LNCaP clone FGC (cell line): ENCODE measurements around the gene LAMA2.

Experiments used
- DNase-seq: peaks from one replicate; pipeline ENCODE4 v3.0.0-alpha.2; 2011; ENCODE audit warnings: low read depth
- H3K4me3 ChIP-seq: 2 replicates; pipeline ENCODE4 v1.5.1; 2011; ENCODE audit warnings: mild to moderate bottlenecking, low read depth, low read length, control low read depth
- TF ChIP-seq, protein P1 (sequence below): IDR thresholded peaks from 2 replicates; pipeline ENCODE4 v1.5.1; 2012; ENCODE audit warnings: mild to moderate bottlenecking; ENCODE audit not compliant: control insufficient read depth, insufficient read depth; ENCODE audit errors: extremely low read depth

LAMA2 gene

DNA sequence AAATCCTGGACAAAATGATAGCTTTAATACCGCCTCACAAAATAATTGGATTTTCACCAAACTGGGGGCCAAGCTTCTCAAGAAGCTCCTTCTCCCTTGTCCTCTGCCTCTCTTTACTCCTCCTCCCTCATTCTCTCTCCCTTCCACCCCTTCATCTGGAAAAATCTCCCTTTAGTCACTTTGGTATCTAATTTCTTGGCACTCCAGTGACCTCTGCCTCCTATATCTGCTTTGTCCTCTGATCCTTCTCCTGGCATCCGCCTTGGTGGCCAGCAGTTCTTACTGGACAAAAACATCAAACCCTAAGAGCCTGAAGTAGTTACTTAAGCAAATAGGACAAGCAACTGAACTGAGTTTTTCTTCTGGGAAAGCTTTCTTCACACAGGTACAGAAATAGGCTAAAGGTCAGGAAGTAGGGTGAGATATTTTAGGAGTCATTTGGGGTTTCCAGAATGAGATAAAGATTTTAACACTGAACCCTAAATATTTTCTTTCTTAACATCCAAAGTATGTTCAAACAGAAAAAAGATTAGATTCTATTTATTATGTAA lies 606.4 kb downstream of the LAMA2 start:
- no peak overlapping the region for H3K4me3 ChIP-seq
- TF ChIP-seq, protein P1, sequence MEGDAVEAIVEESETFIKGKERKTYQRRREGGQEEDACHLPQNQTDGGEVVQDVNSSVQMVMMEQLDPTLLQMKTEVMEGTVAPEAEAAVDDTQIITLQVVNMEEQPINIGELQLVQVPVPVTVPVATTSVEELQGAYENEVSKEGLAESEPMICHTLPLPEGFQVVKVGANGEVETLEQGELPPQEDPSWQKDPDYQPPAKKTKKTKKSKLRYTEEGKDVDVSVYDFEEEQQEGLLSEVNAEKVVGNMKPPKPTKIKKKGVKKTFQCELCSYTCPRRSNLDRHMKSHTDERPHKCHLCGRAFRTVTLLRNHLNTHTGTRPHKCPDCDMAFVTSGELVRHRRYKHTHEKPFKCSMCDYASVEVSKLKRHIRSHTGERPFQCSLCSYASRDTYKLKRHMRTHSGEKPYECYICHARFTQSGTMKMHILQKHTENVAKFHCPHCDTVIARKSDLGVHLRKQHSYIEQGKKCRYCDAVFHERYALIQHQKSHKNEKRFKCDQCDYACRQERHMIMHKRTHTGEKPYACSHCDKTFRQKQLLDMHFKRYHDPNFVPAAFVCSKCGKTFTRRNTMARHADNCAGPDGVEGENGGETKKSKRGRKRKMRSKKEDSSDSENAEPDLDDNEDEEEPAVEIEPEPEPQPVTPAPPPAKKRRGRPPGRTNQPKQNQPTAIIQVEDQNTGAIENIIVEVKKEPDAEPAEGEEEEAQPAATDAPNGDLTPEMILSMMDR, result no peak
- no peak for DNase-seq

DNA sequence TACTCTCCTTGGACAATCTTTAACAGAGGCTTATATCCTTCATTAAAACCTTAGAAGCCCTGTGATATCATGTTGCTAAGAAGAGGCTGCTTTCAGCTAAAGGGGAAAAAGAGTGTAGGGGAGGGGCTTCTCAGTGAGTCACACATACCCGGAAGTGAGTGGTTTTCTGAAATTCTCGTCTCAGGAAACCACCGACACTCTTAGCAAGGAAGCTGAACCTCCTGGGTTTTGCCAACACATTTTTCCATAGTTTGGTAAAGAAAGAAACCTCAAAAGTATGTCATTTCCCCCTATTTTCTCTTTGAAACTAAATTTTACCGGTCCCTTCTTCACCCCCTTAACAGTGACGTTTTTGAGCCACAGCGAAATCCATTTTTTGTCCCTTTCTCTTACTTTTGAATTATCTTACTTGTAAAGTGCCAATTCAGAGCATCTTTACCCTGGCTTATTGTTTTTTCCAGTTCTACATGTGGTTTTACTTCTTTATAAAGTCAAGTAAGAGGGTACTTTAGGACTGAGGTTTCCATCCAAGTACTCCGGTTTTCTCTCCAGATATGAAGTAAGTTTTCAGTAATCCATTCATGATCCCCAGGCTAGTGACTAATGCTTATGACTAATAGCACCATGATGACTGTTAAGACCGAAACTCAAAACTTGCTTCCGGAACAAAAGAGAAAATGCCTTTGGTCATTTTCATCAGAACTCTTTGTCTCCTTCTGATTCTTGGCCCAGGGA lies 607.8 kb downstream of the LAMA2 start:
- no peak overlapping the region for H3K4me3 ChIP-seq
- DNase-seq, result no peak
- TF ChIP-seq, protein P1, result no peak

DNA sequence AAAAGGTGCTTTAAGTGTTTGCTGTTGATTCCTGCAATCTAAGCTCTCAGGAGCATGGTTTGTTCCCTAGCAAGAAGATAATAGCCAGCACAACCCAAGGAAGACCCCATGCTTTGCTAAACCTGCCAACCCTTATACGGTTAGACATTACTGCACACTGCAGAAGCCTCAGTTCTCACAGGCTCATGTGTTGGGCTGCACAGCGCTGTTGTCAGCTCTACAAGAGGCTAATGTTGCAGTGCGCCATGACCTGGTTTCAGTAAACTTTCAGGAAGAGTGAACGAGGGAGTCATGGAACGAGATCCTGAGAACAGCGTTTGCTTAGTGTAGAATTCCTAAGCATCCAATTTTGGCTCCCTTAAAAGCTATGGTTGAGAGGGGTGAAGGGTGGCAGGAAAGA lies 608.5 kb downstream of the LAMA2 start:
- TF ChIP-seq, protein P1, result no peak
- DNase-seq, result no peak
- H3K4me3 ChIP-seq, result no peak overlapping the region

DNA sequence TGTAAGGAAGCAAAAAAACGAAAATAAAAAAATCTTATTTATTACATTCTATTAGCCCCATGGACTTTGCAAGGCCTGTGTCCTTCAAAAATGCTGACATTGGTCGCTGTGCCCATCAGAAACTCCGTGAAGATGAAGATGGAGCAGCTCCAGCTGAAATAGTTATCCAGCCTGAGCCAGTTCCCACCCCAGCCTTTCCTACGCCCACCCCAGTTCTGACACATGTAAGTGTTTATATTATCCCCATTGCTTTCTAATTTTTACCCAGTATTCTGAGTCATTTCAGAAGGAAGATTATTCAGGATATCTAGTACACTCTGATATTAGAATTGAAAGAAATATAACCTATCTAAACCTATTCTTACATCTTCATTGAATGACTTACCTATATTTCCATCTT lies 609.3 kb downstream of the LAMA2 start:
- H3K4me3 ChIP-seq, result no peak overlapping the region
- TF ChIP-seq, protein P1, result no peak

DNA sequence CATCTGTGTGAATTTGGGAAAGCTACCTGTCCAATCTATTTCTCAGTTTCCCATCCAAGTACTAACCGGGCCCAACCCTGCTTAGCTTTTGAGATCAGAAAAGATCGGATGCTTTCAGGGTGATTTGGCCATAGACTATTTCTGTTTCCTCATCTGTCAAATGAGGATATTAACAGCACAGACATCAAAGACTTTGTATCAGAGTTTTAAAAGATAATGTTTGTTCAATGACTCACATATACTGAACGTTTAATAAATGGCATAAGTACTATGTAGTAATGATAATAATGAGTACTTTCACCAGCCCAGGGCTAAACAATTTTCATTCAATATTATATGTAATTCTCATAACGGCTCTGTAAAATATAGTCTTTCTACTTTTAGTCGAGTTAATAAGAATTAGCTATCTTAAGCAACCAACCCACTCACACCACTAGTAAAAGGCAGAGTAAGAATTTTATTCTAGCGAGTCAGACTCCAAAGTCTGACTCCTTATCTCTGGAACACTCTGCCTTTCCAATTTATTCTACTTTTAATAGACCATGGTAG lies 610.5 kb downstream of the LAMA2 start:
- TF ChIP-seq, protein P1, result no peak
- no peak for DNase-seq
- no peak overlapping the region for H3K4me3 ChIP-seq

More for the DNA sequence above, 609.3 kb downstream of the LAMA2 start:
- DNase-seq, result no peak

DNA sequence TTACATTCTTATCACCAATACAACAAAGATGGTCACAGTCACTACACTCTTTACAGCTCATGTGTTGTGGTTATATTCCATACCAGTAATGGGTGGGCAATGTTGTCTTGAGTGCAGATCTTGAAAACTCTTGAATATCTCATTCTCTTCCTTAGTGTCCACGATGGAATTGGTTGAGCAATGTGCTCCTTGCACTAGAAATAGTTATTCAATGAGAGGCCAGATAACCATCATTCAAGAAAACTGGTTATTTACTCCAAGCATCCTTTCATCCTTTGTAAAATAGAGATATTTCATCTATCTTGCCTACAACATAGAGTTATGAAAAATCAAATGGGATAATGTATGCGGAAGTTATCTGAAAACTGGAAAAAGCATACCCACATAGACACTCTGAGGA lies 611.2 kb downstream of the LAMA2 start:
- no peak overlapping the region for H3K4me3 ChIP-seq
- no peak for DNase-seq
- TF ChIP-seq, protein P1, result no peak
